ENCODE data around the gene ENDOG.

- TF ChIP-seq, protein P1, sequence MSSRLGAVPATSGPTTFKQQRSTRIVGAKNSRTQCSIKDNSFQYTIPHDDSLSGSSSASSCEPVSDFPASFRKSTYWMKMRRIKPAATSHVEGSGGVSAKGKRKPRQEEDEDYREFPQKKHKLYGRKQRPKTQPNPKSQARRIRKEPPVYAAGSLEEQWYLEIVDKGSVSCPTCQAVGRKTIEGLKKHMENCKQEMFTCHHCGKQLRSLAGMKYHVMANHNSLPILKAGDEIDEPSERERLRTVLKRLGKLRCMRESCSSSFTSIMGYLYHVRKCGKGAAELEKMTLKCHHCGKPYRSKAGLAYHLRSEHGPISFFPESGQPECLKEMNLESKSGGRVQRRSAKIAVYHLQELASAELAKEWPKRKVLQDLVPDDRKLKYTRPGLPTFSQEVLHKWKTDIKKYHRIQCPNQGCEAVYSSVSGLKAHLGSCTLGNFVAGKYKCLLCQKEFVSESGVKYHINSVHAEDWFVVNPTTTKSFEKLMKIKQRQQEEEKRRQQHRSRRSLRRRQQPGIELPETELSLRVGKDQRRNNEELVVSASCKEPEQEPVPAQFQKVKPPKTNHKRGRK (CRISPR knock-in tag; IDR thresholded peaks at IDR 0.05; ENCODE audit: borderline replicate concordance): no peak
- TF ChIP-seq MLX (CRISPR knock-in tag; IDR thresholded peaks at IDR 0.05) (no peak), EMX1 (CRISPR knock-in tag; IDR thresholded peaks at IDR 0.05) (no peak)
- TF ChIP-seq, protein P2, sequence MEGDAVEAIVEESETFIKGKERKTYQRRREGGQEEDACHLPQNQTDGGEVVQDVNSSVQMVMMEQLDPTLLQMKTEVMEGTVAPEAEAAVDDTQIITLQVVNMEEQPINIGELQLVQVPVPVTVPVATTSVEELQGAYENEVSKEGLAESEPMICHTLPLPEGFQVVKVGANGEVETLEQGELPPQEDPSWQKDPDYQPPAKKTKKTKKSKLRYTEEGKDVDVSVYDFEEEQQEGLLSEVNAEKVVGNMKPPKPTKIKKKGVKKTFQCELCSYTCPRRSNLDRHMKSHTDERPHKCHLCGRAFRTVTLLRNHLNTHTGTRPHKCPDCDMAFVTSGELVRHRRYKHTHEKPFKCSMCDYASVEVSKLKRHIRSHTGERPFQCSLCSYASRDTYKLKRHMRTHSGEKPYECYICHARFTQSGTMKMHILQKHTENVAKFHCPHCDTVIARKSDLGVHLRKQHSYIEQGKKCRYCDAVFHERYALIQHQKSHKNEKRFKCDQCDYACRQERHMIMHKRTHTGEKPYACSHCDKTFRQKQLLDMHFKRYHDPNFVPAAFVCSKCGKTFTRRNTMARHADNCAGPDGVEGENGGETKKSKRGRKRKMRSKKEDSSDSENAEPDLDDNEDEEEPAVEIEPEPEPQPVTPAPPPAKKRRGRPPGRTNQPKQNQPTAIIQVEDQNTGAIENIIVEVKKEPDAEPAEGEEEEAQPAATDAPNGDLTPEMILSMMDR (IDR thresholded peaks at IDR 0.05): no peak
These were observed 25.2 kb upstream of the ENDOG start for GRCh38 chr9:128792978-128793686.

All from WTC11 (cell line).